Testis (tissue), 2 donors: ENCODE data around the gene ADAMTS14.

Experiments used
- CTCF ChIP-seq, 3 experiments: fragments of 450-650 bp in 2 of 3; fragments of 200-600 bp in 1 of 3; sonication (generic) in 1 of 3; IDR thresholded peaks; one replicate each; pipeline ENCODE4 v1.5.1; 2016 to 2019; ENCODE audit warnings: antibody characterized with exemption in 3 of 3, mild to moderate bottlenecking in 2 of 3, moderate library complexity in 1 of 3
- POLR2A ChIP-seq: fragments of 450-650 bp; IDR thresholded peaks from one replicate; pipeline ENCODE4 v1.6.1; 2017; ENCODE audit warnings: antibody characterized with exemption, mild to moderate bottlenecking, moderate library complexity

DNA sequence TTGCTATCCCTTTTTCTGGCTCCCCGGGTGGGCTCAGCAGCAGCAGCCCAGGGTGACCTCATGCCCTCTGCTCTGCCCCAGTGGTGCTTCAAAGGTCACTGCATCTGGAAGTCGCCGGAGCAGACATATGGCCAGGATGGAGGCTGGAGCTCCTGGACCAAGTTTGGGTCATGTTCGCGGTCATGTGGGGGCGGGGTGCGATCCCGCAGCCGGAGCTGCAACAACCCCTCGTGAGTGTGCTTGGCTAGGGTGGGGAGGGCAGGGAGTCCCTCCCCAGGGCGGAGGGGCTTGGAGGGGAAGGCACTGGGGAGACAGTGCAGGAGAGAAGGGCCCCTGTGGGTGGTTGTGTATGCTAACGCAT is 66.4 kb downstream of the ADAMTS14 start:
- TF ChIP-seq CTCF (IDR thresholded peaks at IDR 0.05) (no peak), POLR2A (no peak)
